ENCODE data around the gene RETREG1.
"Not testable (repeated sequence)": the region's sequence is repeated elsewhere in the genome, so short reads cannot be mapped to it uniquely, and the experiment has no call there.

The RETREG1 gene

GRCh38 chr5:16615741-16616535 lies 859 bp downstream of the RETREG1 start:
- DNase-seq (ENCODE audit: low read depth, low spot score): no peak

- no peak for DNase-seq (ENCODE audit: low read depth, low spot score)
These were observed 4.8 kb downstream of the RETREG1 start for GRCh38 chr5:16612007-16612406.

GRCh38 chr5:16610896-16611295 lies 5.9 kb downstream of the RETREG1 start:
- DNase-seq (ENCODE audit: low read depth, low spot score): not testable (repeated sequence)

- DNase-seq (ENCODE audit: low read depth, low spot score): no peak
These were observed 7.4 kb downstream of the RETREG1 start for GRCh38 chr5:16609412-16609811.

- DNase-seq (ENCODE audit: low read depth, low spot score): no peak
These were observed 10.2 kb downstream of the RETREG1 start for GRCh38 chr5:16606628-16607027.

- no peak for DNase-seq (ENCODE audit: low read depth, low spot score)
These were observed 13.1 kb downstream of the RETREG1 start for GRCh38 chr5:16603701-16604100.

GRCh38 chr5:16603295-16603694 lies 13.5 kb downstream of the RETREG1 start:
- DNase-seq (ENCODE audit: low read depth, low spot score): no peak

GRCh38 chr5:16602182-16602581 lies 14.6 kb downstream of the RETREG1 start:
- no peak for DNase-seq (ENCODE audit: low read depth, low spot score)

GRCh38 chr5:16600946-16601345 lies 15.9 kb downstream of the RETREG1 start:
- no peak for DNase-seq (ENCODE audit: low read depth, low spot score)

GRCh38 chr5:16600397-16600796 lies 16.4 kb downstream of the RETREG1 start:
- no peak for DNase-seq (ENCODE audit: low read depth, low spot score)

- no peak for DNase-seq (ENCODE audit: low read depth, low spot score)
These were observed 18.7 kb downstream of the RETREG1 start for GRCh38 chr5:16597946-16598694.

GRCh38 chr5:16596581-16596940 lies 20.2 kb downstream of the RETREG1 start:
- DNase-seq (ENCODE audit: low read depth, low spot score): no peak

GRCh38 chr5:16595881-16596580 lies 20.8 kb downstream of the RETREG1 start:
- no peak for DNase-seq (ENCODE audit: low read depth, low spot score)

- no peak for DNase-seq (ENCODE audit: low read depth, low spot score)
These were observed 23.2 kb downstream of the RETREG1 start for GRCh38 chr5:16593628-16594027.

GRCh38 chr5:16593013-16593412 lies 23.8 kb downstream of the RETREG1 start:
- peak; percentile 63 for DNase-seq (ENCODE audit: low read depth, low spot score)

GRCh38 chr5:16592255-16592654 lies 24.5 kb downstream of the RETREG1 start:
- DNase-seq (ENCODE audit: low read depth, low spot score): no peak

GRCh38 chr5:16590685-16591084 lies 26.1 kb downstream of the RETREG1 start:
- no peak for DNase-seq (ENCODE audit: low read depth, low spot score)

GRCh38 chr5:16589658-16590057 lies 27.1 kb downstream of the RETREG1 start:
- no peak for DNase-seq (ENCODE audit: low read depth, low spot score)

GRCh38 chr5:16588434-16589214 lies 28.2 kb downstream of the RETREG1 start:
- no peak for DNase-seq (ENCODE audit: low read depth, low spot score)

GRCh38 chr5:16586556-16586955 lies 30.2 kb downstream of the RETREG1 start:
- no peak for DNase-seq (ENCODE audit: low read depth, low spot score)

GRCh38 chr5:16585041-16585667 lies 31.6 kb downstream of the RETREG1 start:
- no peak for DNase-seq (ENCODE audit: low read depth, low spot score)
